ENCODE data around the gene ATP6V1C2. TPM values are rescaled to one million over a fixed set of nuclear protein-coding genes. Genes with fewer than 3 reads are reported as not detected.
A peak's percentile ranks its signal among the peaks of the same experiment; 100 is the strongest.

ATP6V1C2 gene, protein sequence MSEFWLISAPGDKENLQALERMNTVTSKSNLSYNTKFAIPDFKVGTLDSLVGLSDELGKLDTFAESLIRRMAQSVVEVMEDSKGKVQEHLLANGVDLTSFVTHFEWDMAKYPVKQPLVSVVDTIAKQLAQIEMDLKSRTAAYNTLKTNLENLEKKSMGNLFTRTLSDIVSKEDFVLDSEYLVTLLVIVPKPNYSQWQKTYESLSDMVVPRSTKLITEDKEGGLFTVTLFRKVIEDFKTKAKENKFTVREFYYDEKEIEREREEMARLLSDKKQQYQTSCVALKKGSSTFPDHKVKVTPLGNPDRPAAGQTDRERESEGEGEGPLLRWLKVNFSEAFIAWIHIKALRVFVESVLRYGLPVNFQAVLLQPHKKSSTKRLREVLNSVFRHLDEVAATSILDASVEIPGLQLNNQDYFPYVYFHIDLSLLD
- 0.72 TPM for total RNA-seq (ENCODE audit: insufficient read depth, low replicate concordance)

DNA sequence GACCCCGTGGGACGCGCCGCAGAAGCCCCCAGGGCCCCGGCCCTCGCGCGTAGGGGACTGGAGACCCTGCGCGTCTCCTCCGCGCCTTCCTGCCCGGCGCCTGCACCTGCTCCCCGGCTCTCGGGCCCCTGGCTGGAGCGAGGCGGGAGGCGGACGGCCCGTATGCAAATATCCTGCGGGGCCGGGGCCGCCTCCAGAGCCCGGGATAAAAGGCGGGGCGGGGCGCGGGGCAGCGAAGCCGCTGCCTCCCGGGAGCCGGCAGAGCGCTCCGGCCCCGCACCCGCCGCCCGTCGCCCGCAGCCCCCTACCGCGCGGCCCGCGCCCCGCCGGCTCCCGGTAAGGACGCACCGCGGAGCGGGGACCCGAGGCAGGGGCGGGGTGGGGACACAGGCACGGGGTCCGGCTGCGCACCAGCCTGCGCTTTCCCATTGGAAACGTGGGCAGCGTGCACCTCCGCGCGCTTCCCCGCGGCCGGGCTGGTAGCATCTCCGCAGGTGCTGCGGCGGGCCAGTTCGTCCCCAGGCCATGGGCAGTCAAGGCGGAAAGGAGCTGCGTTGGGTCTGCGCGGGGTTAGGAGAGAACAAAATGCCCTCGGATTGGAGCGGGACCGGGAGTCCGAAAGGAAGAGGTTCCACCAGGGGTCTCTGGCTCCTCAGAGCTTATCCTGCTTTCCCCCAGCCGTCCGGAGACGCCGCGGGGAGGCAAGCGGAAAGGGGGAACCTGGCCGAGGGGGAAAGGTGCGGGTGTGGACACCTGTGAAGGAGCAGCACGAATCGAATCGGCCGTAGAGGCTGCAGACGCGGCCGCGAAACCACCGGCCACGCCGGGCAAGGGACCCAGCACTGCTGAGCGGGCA lies at the start of gene ATP6V1C2:
Gene ATP6V1C2 (plus strand): TSS at position 235 of the 856 bp plus-strand sequence. CDS start 1,220 bp downstream, outside the sequence.
- no peak for DNase-seq (ENCODE audit: low spot score)

DNA sequence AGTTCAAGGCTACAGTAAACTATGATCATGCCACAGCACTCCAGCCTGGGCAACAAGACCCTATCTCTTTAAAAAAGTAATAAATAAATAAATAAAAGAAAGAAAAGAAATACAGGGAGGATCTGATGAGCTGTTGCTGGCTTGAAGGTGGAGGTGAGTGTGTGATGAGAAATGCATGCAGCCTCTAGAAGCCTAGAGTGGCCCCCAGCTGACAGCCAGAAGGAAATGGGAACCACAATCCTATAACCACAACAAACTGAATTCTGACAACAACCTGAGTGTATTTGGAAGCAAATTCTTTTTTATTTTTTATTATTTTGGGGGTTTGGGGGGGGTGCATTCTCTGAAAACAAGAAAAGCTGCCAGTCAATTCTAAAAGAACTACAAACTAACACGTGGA lies 46.3 kb upstream of the ATP6V1C2 start:
- no peak for DNase-seq (ENCODE audit: low spot score)

DNA sequence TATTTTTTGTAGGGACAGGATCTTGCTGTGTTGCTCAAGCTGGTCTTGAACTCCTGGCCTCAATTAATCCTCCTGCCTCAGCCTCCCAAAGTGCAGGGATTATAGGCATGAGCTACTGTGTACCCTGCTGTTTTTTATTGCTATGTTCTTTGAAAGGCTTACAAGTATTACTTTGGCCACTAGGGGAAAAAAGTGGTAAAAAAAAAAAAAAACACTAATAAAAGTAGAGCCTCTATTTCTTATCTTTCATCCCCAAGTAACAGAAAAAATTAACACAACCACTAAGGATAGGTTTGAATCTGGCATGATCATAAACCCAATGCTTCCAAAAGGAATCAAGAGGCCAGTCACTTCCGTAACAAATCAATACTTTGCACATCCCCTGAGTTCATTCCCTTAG lies 43.2 kb upstream of the ATP6V1C2 start:
- no peak for DNase-seq (ENCODE audit: low spot score)

DNA sequence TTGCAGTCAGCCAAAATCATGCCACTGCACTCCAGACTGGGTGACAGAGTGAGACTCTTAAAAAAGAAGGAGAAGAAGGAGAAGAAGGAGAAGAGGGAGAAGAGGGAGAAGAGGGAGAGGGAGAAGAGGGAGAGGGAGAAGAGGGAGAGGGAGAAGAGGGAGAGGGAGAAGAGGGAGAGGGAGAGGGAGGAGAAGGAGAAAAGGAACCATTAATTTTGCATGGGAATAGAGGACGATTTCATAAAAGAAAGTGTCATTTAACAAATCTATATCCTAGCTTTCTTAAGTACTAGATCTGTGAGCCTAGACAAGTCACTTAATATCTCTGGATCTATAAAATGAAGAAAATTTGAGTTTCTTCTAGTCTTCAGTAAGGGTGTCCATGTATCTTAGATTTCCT lies 41.2 kb upstream of the ATP6V1C2 start:
- DNase-seq (ENCODE audit: low spot score), result no peak

DNA sequence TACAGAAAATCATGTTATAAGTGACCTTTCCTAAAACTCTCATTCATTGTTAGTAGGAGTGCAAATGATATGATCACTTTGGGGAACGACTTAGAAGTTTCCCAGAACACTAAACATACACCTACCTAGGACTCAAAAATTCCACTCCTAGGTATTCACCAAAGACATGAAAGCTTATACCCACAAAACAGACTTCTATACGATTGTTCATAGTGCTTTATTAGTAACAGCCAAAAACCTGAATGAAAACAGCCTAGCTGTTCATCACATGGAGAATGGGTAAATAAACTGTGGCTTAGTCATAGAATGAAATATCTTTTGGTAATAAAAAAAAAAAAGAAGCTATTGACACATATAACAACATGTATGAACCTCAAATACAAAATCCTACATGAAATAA lies 40.5 kb upstream of the ATP6V1C2 start:
- DNase-seq (ENCODE audit: low spot score), result no peak

DNA sequence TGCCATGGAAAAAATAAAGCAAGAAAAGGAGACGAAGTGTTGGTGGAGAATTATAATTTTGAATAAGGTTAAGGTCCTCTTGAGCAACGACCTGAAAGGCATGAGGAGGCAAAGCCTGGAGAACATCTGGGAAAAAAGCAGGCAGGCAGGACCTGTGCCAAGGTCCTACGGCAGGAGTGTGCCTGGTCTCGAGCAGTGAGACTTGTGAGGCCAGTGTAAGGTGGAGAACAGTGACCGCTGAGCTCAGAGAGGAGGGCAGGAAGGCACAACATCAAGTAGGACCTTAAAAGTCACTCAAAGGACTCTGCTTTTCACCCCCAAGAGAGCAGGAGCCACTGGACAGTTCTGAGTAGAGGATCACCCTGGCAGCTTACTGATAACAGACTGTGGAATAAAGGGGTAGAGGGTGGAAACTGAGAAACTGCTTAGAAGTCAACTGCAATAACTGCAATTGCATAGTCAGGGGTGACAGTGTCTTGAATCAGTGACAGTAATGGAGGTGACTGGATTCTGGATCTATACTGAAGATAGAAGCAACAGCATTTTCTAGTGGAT lies 35.2 kb upstream of the ATP6V1C2 start:
- DNase-seq (ENCODE audit: low spot score), result no peak

DNA sequence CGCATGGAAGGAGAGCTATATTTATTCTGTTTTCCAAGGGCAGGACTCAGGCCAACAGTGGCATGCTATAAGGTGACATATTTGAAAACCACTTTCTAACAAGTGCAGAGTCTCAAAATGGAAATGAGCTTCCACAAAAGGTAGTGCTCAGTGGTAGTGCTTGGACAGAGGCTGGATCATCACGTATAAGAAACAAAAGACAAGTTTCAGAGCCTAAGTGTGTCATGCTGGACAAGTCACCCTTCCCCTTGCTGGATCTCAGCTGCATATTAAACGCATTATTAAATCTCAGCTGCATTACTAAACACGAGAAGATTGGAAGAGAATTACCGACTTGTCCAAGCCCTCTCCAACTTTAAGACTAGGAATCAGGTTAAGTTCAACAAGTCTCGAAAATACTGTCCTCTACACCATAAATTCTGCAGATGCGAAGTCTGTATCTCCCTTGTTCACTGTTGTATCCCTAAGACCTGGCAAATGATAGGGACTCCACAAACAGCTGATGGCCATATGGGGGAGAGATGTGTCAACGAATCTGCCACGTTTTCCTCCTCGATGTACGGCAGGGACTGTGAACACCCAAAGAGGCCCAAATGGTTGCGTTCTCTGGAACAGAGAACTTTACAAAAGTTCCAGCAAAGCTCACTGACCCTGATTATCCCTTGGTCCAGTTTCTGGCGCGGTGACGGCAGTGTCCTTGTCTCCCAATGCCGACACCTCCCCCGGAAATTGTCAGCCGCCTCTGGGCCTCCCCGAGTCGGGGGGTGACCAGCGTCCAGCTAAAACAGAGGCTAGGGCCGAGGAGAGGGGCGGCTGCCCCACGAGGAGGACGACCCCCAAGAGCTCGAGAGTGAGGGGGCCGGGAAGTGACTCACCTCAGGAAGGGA lies 32.3 kb upstream of the ATP6V1C2 start:
- no peak for DNase-seq (ENCODE audit: low spot score)

DNA sequence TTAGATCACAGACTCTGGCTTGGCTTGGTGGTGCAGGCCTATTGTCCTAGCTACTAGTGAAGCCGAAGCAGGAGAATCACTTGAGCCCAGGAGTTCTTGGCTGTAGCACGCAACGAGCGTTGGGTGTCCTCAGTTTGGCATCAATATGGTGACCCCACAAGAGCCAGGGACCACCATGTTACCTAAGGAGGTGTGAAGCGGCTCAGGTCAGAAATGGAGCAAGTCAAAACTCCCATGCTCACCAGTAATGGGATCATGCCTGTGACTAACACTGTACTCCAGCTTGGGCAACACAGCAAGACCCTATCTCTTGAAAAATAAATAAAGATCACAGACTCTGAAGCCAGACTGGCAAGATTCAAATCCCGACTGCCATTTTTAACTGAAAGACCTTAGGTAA lies 29.9 kb upstream of the ATP6V1C2 start:
- DNase-seq (ENCODE audit: low spot score), result no peak

DNA sequence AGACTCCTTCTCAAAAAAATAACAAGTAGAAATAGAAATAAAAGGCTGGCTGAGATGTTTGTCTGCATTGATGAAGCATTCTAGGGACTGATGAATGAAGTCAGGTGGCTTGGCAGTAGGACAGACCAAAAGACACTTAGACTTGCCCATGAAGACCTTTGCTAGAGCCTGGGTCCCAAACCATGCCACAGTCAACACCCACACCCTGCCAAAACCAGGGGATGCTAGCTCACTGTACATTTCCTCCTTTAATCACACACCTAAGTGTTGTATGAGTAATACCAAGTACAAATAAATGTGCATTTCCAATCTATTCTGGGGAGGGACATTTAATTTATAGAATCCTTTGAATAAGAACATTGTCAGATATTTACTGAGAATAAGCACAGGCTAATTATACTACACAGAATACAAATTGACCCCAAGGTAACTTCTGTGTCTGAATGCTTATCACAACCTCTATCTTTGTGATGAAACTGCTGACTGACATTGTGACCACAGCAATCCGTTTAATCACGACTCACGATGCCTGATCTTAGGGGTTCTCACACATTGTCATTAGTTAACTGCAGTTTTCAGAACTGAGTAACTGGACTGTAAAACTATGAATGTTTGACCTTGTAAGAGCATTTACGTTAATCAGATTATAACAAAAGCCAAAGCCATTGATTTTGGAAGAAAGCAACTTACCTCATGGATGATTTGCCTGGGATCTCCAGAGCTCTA lies 21.2 kb upstream of the ATP6V1C2 start:
- no peak for DNase-seq (ENCODE audit: low spot score)

DNA sequence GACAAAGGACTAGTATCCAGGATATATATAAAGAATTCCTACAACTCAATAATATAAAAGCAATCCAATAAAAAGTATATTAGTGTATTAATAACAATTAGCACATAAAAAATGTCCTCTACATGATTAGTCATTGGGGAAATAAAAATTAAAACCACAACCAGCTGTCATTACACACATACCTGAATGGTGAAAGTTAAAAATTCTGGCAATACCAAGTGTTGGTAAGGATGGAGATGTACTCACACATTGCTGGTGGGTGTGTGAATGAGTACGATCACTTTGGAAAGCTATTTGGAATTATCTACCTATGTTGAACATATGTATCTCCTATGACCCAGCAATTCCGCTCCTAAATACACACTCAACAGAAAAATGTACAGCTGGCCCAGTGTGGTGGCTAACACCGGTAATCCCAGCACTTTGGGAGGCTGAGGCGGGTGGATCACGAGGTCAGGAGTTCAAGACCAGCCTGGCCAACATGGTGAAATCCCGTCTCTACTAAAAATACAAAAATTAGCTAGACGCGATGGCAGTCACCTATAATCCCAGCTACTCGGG lies 17.3 kb upstream of the ATP6V1C2 start:
- no peak for DNase-seq (ENCODE audit: low spot score)

DNA sequence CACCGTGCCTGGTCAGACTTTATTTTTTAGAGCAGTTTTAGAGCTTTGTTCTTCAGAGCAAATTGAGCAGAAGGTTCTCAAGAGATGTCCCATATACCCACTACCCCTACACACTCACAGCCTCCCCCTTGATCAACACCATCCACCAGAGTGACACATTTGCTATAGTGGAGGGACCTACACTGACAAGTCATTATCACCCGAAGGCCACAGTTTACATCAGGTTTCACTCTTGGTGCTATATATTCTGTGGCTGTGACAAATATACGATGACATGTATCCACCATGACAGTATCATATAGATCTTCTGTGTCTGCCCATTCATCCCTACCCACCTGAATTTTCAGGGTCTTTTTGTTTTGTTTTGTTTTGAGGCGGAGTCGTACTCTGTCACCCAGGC lies 15.4 kb upstream of the ATP6V1C2 start:
- DNase-seq (ENCODE audit: low spot score), result no peak

DNA sequence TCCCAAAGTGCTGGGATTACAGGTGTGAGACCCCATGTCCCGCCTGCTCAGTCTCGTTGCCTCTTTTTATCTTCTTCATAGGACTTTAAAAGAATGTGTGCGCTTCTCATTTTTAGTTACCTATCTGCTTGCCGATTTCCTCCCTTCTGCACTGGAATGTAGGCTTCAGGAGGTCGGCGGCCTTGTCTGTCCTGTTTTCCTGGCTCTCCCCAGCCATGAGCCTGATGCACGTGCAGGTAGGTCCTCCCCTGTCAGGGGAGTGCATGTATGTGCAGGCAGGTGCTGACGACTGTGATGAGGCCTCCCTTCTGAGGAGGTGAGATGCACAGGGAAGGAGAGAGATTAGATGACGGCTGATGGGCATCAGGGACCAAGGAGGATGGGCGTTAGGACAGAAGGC lies 13.6 kb upstream of the ATP6V1C2 start:
- DNase-seq (ENCODE audit: low spot score), result peak; percentile 38

DNA sequence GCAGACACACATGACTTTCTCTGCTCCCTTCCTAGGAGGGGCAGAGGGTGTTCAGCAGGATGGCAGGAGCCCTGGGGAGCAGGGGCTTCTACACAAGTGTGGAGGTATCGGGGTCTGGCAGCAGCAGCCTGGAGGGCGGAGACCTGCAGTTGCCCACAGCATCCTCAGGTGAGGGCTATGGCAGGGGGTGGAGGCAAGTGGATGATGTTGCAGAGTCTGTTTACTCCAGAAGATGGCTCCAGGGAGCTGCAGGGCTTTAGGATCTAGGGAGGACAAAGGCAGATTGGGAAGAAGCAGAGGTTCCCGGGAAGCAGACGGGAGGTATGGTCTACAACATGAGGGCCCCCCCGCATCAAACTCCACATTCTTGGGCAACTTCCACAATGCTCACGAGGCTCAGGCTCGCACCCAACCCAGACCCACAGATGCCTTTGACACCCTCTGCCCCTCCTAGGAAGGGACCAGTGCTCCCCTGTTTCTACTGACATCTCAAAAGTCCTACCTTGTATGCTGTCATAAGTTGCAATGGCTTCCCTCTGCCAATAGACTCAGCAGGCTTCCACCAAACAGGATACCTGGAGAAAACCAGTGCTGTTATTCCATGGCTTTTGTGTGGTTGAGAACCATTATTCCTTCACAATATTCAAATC lies 12.0 kb upstream of the ATP6V1C2 start:
- no peak for DNase-seq (ENCODE audit: low spot score)

DNA sequence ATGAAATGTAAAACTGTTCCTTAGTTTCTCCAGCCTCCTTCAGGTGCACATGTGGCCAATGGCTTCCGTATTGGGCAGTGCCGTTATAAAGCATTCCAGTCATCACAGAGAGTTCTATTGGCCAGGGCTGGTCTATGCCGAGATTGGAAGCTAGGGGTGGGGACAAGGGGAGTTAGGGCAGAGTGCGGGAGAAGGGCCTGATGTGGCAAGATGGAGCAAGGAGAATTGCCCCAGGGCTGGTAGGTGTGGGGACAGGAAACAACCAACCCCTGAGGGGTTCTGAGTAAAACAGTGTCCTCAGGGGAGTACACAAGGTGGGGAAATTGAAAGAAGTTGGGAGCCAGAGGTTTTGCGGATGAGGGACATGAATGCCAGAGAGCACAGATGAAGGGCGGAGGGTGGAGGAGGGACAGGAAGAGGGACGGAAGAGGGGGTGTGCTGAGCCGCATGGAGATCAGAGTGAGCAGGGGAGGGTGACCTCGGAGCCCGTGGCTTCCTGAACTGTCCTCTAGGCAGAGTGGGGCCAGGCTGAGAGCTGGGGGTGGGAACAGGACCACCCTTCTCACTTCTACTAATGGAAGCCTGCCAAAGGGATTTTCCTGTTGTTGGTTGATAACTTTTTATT lies 9.1 kb upstream of the ATP6V1C2 start:
- DNase-seq (ENCODE audit: low spot score), result no peak

DNA sequence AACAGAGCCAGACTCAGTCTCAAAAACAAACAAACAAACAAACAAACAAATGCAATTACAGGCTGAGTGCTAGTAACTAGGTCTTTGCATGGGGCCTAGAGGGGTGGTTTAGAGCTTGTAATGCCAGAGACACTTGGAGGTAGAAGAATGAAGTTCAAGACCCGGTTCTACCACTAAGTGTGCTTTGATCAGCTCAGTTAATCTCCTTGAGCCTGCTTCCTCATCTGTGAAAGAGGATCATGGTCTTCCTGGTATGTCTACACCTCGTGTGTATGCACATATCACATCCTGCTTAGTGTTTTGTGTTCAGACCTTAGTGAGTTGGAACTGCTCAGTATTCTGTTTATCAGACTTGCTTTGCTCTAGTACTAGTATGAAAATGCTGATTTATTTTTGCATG lies 4.8 kb upstream of the ATP6V1C2 start:
- DNase-seq (ENCODE audit: low spot score), result no peak

DNA sequence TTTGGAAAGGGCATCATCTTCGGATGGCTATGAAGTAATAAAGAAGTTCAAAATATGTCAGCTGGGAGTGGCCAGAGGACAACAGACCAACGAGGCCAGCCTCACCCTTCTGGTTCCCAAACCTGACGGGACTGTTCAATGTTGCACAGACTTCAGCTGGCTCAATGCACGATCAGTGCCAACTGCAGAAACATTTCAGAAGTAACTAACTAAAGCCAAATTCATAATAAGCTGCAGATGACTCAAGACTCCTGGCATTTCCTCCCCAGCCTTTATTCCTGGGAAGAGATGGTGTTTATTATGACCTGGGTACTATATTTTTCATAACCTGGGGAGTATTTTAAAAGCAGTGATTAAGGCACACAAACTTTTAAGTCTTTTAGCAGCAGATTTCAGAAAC lies 3.8 kb upstream of the ATP6V1C2 start:
- DNase-seq (ENCODE audit: low spot score), result peak; percentile 28

DNA sequence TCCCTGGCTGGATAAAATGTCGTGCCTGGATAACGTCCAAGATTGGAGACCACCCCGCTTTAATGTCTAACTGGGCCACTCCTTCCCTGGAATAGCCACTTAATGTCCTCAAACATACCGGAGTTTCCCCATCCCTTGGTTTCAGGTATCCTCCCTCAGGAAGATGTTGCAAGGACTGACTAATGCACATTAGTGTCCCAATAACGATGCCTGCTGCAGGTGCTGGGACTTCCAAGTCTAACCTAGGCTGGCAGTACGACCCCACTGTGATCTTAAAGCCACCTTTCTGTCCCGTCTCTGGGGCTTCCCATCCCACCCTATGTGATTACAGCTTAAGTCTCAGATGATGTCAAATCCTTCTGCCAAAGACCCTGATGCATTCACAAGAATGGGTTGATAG lies 1.1 kb upstream of the ATP6V1C2 start:
- DNase-seq (ENCODE audit: low spot score), result no peak

DNA sequence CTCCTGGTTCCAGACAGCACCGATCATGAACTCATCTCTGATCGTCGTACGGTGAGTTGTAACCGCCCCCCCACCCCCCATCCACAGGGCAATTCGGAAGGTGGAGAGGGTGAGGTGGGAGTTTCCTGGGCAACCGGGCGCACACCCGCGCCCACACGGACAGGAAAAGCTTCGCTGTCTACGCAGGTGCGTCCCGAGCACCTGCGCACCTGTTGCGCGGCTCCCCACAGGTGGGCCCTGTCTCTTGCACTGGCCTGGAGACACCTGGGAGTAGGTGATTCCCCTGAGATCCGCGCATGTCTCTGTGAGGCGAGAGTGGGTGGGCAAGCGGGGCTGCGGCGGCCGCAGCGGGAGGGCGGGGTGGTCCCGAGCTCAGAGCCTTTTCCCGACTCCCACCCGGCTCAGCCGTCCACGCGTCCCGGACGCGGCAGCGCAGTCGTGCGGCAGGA lies 459 bp upstream of the ATP6V1C2 start:
- no peak for DNase-seq (ENCODE audit: low spot score)

DNA sequence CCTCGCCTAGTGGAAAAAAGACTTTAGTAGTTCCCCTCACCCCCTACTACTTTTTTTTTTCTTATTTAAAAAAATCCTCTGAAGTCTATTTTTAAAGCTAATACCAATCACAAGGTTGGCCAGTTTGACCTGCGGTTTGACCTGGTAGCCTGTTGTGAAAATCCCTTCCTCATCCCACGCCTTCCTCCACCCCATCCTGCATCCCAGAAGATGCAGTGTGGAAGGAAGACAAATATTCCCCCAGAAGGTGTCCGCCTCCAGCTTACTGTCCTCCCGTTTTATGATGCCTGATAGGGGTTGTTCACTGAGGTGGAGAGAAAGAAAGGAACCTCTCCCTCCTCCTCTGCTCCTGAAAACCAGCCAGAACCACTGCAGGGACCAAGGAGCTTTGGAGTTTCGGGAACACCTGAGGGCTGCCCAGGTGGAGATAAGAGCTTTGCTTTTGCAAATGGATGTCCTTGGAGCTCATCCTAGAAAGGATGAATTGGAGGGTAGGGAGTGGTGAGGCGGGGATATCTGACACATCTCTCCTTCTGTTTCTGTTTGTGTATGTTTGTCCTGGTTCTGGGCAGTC lies 909 bp downstream of the ATP6V1C2 start:
- no peak for DNase-seq (ENCODE audit: low spot score)

All from umbilical cord (tissue), 2 donors.